MM.1S (cell line): ENCODE measurements around the gene ACOT12.

Experiments
- DNase-seq: peaks from one replicate; pipeline ENCODE4 v3.0.0-alpha.2; 2015
- H2AFZ ChIP-seq: fragments of 300-600 bp; sonication (generic); 2 replicates; pipeline ENCODE4 v1.6.0; 2016; ENCODE audit warnings: antibody characterized with exemption, low read length
- H3F3A ChIP-seq: fragments of 300-600 bp; sonication (generic); 2 replicates; pipeline ENCODE4 v1.6.1; 2016; ENCODE audit warnings: mild to moderate bottlenecking, antibody characterized with exemption, low read length, moderate library complexity, mixed read lengths; ENCODE audit not compliant: insufficient read depth
- H3K27ac ChIP-seq: fragments of 300-600 bp; sonication (generic); 2 replicates; pipeline ENCODE4 v1.5.1; 2016; ENCODE audit warnings: mild to moderate bottlenecking, low read length
- H3K27me3 ChIP-seq: fragments of 300-600 bp; sonication (generic); replicated peaks from 2 replicates; pipeline ENCODE4 v1.6.0; 2016; ENCODE audit warnings: low read length; ENCODE audit not compliant: insufficient read depth
- H3K36me3 ChIP-seq: fragments of 300-600 bp; sonication (generic); replicated peaks from 2 replicates; pipeline ENCODE4 v1.6.1; 2016; ENCODE audit warnings: mild to moderate bottlenecking, low read length, mixed read lengths; ENCODE audit not compliant: insufficient read depth
- H3K4me1 ChIP-seq: fragments of 300-600 bp; sonication (generic); 2 replicates; pipeline ENCODE4 v1.6.1; 2016; ENCODE audit warnings: low read length, mixed read lengths
- H3K4me2 ChIP-seq: fragments of 300-600 bp; sonication (generic); 2 replicates; pipeline ENCODE4 v1.6.0; 2016; ENCODE audit warnings: low read depth, low read length
- H3K4me3 ChIP-seq: fragments of 300-600 bp; sonication (generic); 2 replicates; pipeline ENCODE4 v1.5.1; 2016; ENCODE audit warnings: low read length, mixed read lengths
- H3K79me2 ChIP-seq: fragments of 300-600 bp; sonication (generic); 2 replicates; pipeline ENCODE4 v1.6.1; 2016; ENCODE audit warnings: mixed run types, low read length, mixed read lengths
- H3K9ac ChIP-seq: fragments of 300-600 bp; sonication (generic); 2 replicates; pipeline ENCODE4 v1.6.1; 2016; ENCODE audit warnings: low read length, mixed read lengths
- H3K9me2 ChIP-seq: fragments of 300-600 bp; sonication (generic); replicated peaks from 2 replicates; pipeline ENCODE4 v1.6.1; 2016; ENCODE audit warnings: mild to moderate bottlenecking, low read length, mixed read lengths; ENCODE audit not compliant: insufficient read depth
- H3K9me3 ChIP-seq: fragments of 300-600 bp; sonication (generic); replicated peaks from 2 replicates; pipeline ENCODE4 v1.6.1; 2016; ENCODE audit warnings: mild to moderate bottlenecking, low read length, mixed read lengths; ENCODE audit not compliant: insufficient read depth
- H4K20me1 ChIP-seq: fragments of 300-600 bp; sonication (generic); 2 replicates; pipeline ENCODE4 v1.6.1; 2016; ENCODE audit warnings: mild to moderate bottlenecking, low read length, moderate library complexity, mixed read lengths; ENCODE audit not compliant: insufficient read depth
- CTCF ChIP-seq: fragments of 300-600 bp; sonication (generic); IDR thresholded peaks from 2 replicates; pipeline ENCODE4 v1.5.1; 2016; ENCODE audit warnings: antibody characterized with exemption, low read length, mixed read lengths
- EZH2 ChIP-seq: fragments of 300-600 bp; sonication (generic); optimal IDR thresholded peaks from 2 replicates; pipeline ENCODE3; 2017; ENCODE audit warnings: low read depth, mild to moderate bottlenecking, antibody characterized with exemption, low read length, mixed read lengths
- EZH2phosphoT487 ChIP-seq: fragments of 300-600 bp; sonication (generic); IDR thresholded peaks from 2 replicates; pipeline ENCODE4 v1.6.1; 2018; ENCODE audit warnings: antibody characterized with exemption, low read length

The ACOT12 gene

GRCh38 chr5:81292130-81292529, 101.8 kb downstream of the ACOT12 start:
- Histone ChIP-seq H3K9me2 (no peaks in the 10 kb centered on the region), H2AFZ (no peak overlapping the region), H3F3A (no peaks in the 10 kb centered on the region), H3K36me3 (no peaks in the 10 kb centered on the region), H3K27ac (no peak overlapping the region), H3K9me3 (no peaks in the 10 kb centered on the region), H3K9ac (no peak overlapping the region), H3K4me1 (no peaks in the 10 kb centered on the region), H3K4me2 (no peak overlapping the region), H4K20me1 (no peaks in the 10 kb centered on the region), H3K79me2 (peaks cover 24% of the 10 kb centered on the region), H3K4me3 (no peak overlapping the region), H3K27me3 (no peaks in the 10 kb centered on the region)
- DNase-seq: no peak
- TF ChIP-seq EZH2phosphoT487 (no peak), EZH2 (no peak)

- no peaks in the 10 kb centered on the region for H3F3A ChIP-seq
- no peaks in the 10 kb centered on the region for H3K9me2 ChIP-seq
- peaks cover 24% of the 10 kb centered on the region for H3K79me2 ChIP-seq
- H3K27me3 ChIP-seq: no peaks in the 10 kb centered on the region
- TF ChIP-seq EZH2: no peak
- TF ChIP-seq CTCF: no peak
- H3K4me2 ChIP-seq: no peak overlapping the region
- no peaks in the 10 kb centered on the region for H3K4me1 ChIP-seq
- H2AFZ ChIP-seq: no peak overlapping the region
- no peak overlapping the region for H3K4me3 ChIP-seq
- H3K9me3 ChIP-seq: no peaks in the 10 kb centered on the region
- no peak overlapping the region for H3K27ac ChIP-seq
- H4K20me1 ChIP-seq: no peaks in the 10 kb centered on the region
- H3K9ac ChIP-seq: no peak overlapping the region
- no peak for DNase-seq
- H3K36me3 ChIP-seq: no peaks in the 10 kb centered on the region
Observed at GRCh38 chr5:81290146-81290545, 103.8 kb downstream of the ACOT12 start.

GRCh38 chr5:81288021-81288433, 105.9 kb downstream of the ACOT12 start:
- Histone ChIP-seq H3K4me2 (no peak overlapping the region), H2AFZ (no peak overlapping the region), H4K20me1 (no peaks in the 10 kb centered on the region), H3K27me3 (no peaks in the 10 kb centered on the region), H3K9ac (no peak overlapping the region), H3K36me3 (no peaks in the 10 kb centered on the region), H3K4me3 (no peak overlapping the region), H3K79me2 (peaks cover 12% of the 10 kb centered on the region), H3K27ac (no peak overlapping the region), H3K4me1 (no peaks in the 10 kb centered on the region), H3K9me2 (no peaks in the 10 kb centered on the region), H3K9me3 (no peaks in the 10 kb centered on the region), H3F3A (no peaks in the 10 kb centered on the region)
- no peak for DNase-seq
- TF ChIP-seq EZH2 (no peak), CTCF (no peak), EZH2phosphoT487 (no peak)

GRCh38 chr5:81286059-81286617, 107.8 kb downstream of the ACOT12 start:
- H3K9ac ChIP-seq: no peak overlapping the region
- no peaks in the 10 kb centered on the region for H3K4me1 ChIP-seq
- no peaks in the 10 kb centered on the region for H3K9me2 ChIP-seq
- no peaks in the 10 kb centered on the region; the same call in 1 of the 2 replicates for H3K79me2 ChIP-seq
- no peak overlapping the region for H3K4me3 ChIP-seq
- no peak overlapping the region for H3K4me2 ChIP-seq
- no peak overlapping the region for H3K27ac ChIP-seq
- H3K9me3 ChIP-seq: no peaks in the 10 kb centered on the region
- no peaks in the 10 kb centered on the region for H4K20me1 ChIP-seq
- no peaks in the 10 kb centered on the region for H3F3A ChIP-seq
- no peak for DNase-seq
- TF ChIP-seq EZH2: no peak
- no peak for TF ChIP-seq CTCF
- TF ChIP-seq EZH2phosphoT487: no peak
- H3K36me3 ChIP-seq: no peaks in the 10 kb centered on the region
- no peak overlapping the region for H2AFZ ChIP-seq
- H3K27me3 ChIP-seq: no peaks in the 10 kb centered on the region
